PC-9 (cell line): ENCODE measurements around the gene CLDN24. TPM values are rescaled to one million over a fixed set of nuclear protein-coding genes. Genes with fewer than 3 reads are reported as not detected.

Source experiments
- BruUV-seq: library from RNA; stranded (reverse); fragments of 400-500 nt; replicated peaks from 2 replicates; lab custom pipeline; 2021; lab: Mats Ljungman, UMichigan
- CTCF ChIA-PET: fragments of 300-600 bp; sonication (Branson Sonifier 250); formaldehyde crosslinking; loops from one replicate; lab custom pipeline; 2022; ENCODE audit warnings: antibody characterized with exemption; lab: Charles Lee
- POLR2A ChIA-PET: fragments of 300-600 bp; sonication (Branson Sonifier 250); formaldehyde crosslinking; loops from one replicate; lab custom pipeline; 2022; ENCODE audit warnings: antibody characterized with exemption; ENCODE audit not compliant: unreplicated experiment; lab: Charles Lee
- DNase-seq, 2 experiments: peaks; one replicate each; pipeline versions ENCODE4 v3.0.0 to v3.0.0-alpha.2; 2015 to 2022; ENCODE audit warnings: mixed read lengths in 1 of 2
- H2AFZ ChIP-seq: fragments of 200-600 bp; sonication (generic); 2 replicates; pipeline ENCODE4 v1.8.1; 2017; ENCODE audit warnings: antibody characterized with exemption
- H3F3A ChIP-seq: fragments of 200-600 bp; sonication (generic); 2 replicates; pipeline ENCODE4 v1.8.1; 2017; ENCODE audit warnings: antibody characterized with exemption, mild to moderate bottlenecking, low read depth; ENCODE audit not compliant: insufficient read depth
- H3K27ac ChIP-seq: fragments of 200-600 bp; sonication (generic); 2 replicates; pipeline ENCODE4 v1.6.1; 2016; ENCODE audit warnings: mixed run types
- H3K27me3 ChIP-seq: fragments of 200-600 bp; sonication (generic); 2 replicates; pipeline ENCODE4 v1.6.1; 2016; ENCODE audit warnings: low read depth, mixed run types; ENCODE audit not compliant: insufficient read depth
- H3K36me3 ChIP-seq: fragments of 200-600 bp; sonication (generic); 2 replicates; pipeline ENCODE4 v1.6.1; 2016; ENCODE audit warnings: low read depth, mixed run types
- H3K4me1 ChIP-seq: fragments of 200-600 bp; sonication (generic); replicated peaks from 2 replicates; pipeline ENCODE4 v1.6.1; 2016; ENCODE audit warnings: mixed run types; ENCODE audit not compliant: insufficient read depth
- H3K4me2 ChIP-seq: fragments of 200-600 bp; sonication (generic); 2 replicates; pipeline ENCODE4 v1.6.1; 2017; ENCODE audit warnings: mixed run types
- H3K4me3 ChIP-seq: fragments of 200-600 bp; sonication (generic); 2 replicates; pipeline ENCODE4 v1.6.1; 2016; ENCODE audit warnings: mixed run types
- H3K79me2 ChIP-seq: fragments of 200-600 bp; sonication (generic); 2 replicates; pipeline ENCODE4 v1.6.1; 2017; ENCODE audit warnings: low read depth, mixed run types
- H3K9me2 ChIP-seq: fragments of 200-600 bp; sonication (generic); 2 replicates; pipeline ENCODE4 v1.8.1; 2017; ENCODE audit warnings: mild to moderate bottlenecking; ENCODE audit not compliant: insufficient read depth
- H3K9me3 ChIP-seq: fragments of 200-600 bp; sonication (generic); 2 replicates; pipeline ENCODE4 v1.8.1; 2016; ENCODE audit warnings: low read depth; ENCODE audit not compliant: insufficient read depth
- H4K20me1 ChIP-seq: fragments of 200-600 bp; sonication (generic); 2 replicates; pipeline ENCODE4 v1.8.1; 2017; ENCODE audit not compliant: insufficient read depth
- CTCF ChIP-seq: fragments of 200-600 bp; sonication (generic); conservative IDR thresholded peaks from 2 replicates; pipeline ENCODE4 v1.6.1; 2017; ENCODE audit warnings: mixed run types, antibody characterized with exemption, mild to moderate bottlenecking, moderate library complexity
- EZH2 ChIP-seq: fragments of 200-600 bp; sonication (generic); IDR thresholded peaks from 2 replicates; pipeline ENCODE4 v1.8.0; 2017; ENCODE audit warnings: antibody characterized with exemption, low read depth
- intact Hi-C: fragments of 100-400 bp; cut with micrococcal nuclease; formaldehyde crosslinking; loops from one replicate; pipeline ENCODE4 v1.10.0; 2022; ENCODE audit not compliant: unreplicated experiment
- total RNA-seq: library from RNA; stranded (reverse); gene quantifications from 2 replicates; pipeline ENCODE4 v1.2.3, GENCODE V29; 2021

CLDN24 gene
- total RNA-seq, 1 experiment from 2014 or later = not detected

- Histone ChIP-seq H3K36me3 (no peaks in the 10 kb centered on the region), H3K27ac (no peak overlapping the region), H3K4me2 (no peak overlapping the region), H2AFZ (no peak overlapping the region), H3K79me2 (no peaks in the 10 kb centered on the region), H3K9me2 (no peaks in the 10 kb centered on the region), H3K9me3 (no peaks in the 10 kb centered on the region), H3K4me3 (no peak overlapping the region), H3K27me3 (no peaks in the 10 kb centered on the region), H3F3A (no peaks in the 10 kb centered on the region), H3K4me1 (no peaks in the 10 kb centered on the region), H4K20me1 (no peaks in the 10 kb centered on the region)
- no peak for TF ChIP-seq CTCF
- no peak for DNase-seq
- CTCF ChIA-PET = no interaction called here
- no TSS peak for BruUV-seq
- intact Hi-C loops = no loop called here
- POLR2A ChIA-PET = no interaction called here
These were observed 21.6 kb downstream of the CLDN24 start for GRCh38 chr4:183300655-183301054.

- TF ChIP-seq EZH2 = no peak
- TF ChIP-seq CTCF = no peak
- ChIA-PET CTCF (no interaction called here), POLR2A (no interaction called here)
- H4K20me1 ChIP-seq = no peaks in the 10 kb centered on the region
- no peak overlapping the region for H3K4me3 ChIP-seq
- H3K9me2 ChIP-seq = no peaks in the 10 kb centered on the region
- no peaks in the 10 kb centered on the region for H3K27me3 ChIP-seq
- H3K36me3 ChIP-seq = no peaks in the 10 kb centered on the region
- H2AFZ ChIP-seq = no peak overlapping the region
- H3K4me1 ChIP-seq = no peaks in the 10 kb centered on the region
- H3F3A ChIP-seq = no peaks in the 10 kb centered on the region
- H3K4me2 ChIP-seq = no peak overlapping the region
- no peak for DNase-seq
- H3K9me3 ChIP-seq = no peaks in the 10 kb centered on the region
- BruUV-seq = no TSS peak
- intact Hi-C loops = no loop called here
- H3K79me2 ChIP-seq = no peaks in the 10 kb centered on the region
- H3K27ac ChIP-seq = no peak overlapping the region
These were observed 22.2 kb downstream of the CLDN24 start for GRCh38 chr4:183300070-183300469.

GRCh38 chr4:183299464-183299863 lies 22.8 kb downstream of the CLDN24 start:
- Histone ChIP-seq H3K9me2 (no peaks in the 10 kb centered on the region), H3K9me3 (no peaks in the 10 kb centered on the region), H2AFZ (no peak overlapping the region), H3K36me3 (no peaks in the 10 kb centered on the region), H3K4me1 (no peaks in the 10 kb centered on the region), H3K79me2 (no peaks in the 10 kb centered on the region), H3K4me2 (no peak overlapping the region), H3F3A (no peaks in the 10 kb centered on the region), H3K27ac (no peak overlapping the region), H3K4me3 (no peak overlapping the region), H3K27me3 (no peaks in the 10 kb centered on the region), H4K20me1 (no peaks in the 10 kb centered on the region)
- DNase-seq = no peak
- ChIA-PET POLR2A (no interaction called here), CTCF (no interaction called here)
- TF ChIP-seq CTCF = no peak
- no peak for TF ChIP-seq EZH2
- intact Hi-C loops = no loop called here
- BruUV-seq = no TSS peak
